DND-41 (cell line): Measurements from ENCODE around the gene HAND1.

ENCODE experiments used
- ATAC-seq: fragments of 200-7000 bp; cut with Tn5 transposase; 3 replicates; pipeline ENCODE4 v1.9.1; 2021; ENCODE audit warnings: low read depth; ENCODE audit not compliant: insufficient read depth
- DNase-seq: peaks from one replicate; pipeline ENCODE4 v3.0.0-alpha.2; 2020
- H2AFZ ChIP-seq: 2 replicates; pipeline ENCODE4 v1.6.0; 2012; ENCODE audit warnings: low read depth, low read length
- H3K27ac ChIP-seq: 2 replicates; pipeline ENCODE4 v1.5.1; 2012; ENCODE audit warnings: low read length, inconsistent platforms
- H3K27me3 ChIP-seq: fragments of 200-600 bp; sonication (generic); 2 replicates; pipeline ENCODE4 v1.6.0; 2012; ENCODE audit warnings: low read length, mild to moderate bottlenecking, inconsistent platforms; ENCODE audit not compliant: insufficient read depth, poor library complexity
- H3K36me3 ChIP-seq: 2 replicates; pipeline ENCODE4 v1.5.1; 2012; ENCODE audit warnings: low read length, inconsistent platforms; ENCODE audit not compliant: insufficient read depth
- H3K4me1 ChIP-seq: 2 replicates; pipeline ENCODE4 v1.5.1; 2012; ENCODE audit warnings: mild to moderate bottlenecking, low read length; ENCODE audit not compliant: insufficient read depth
- H3K4me2 ChIP-seq: 2 replicates; pipeline ENCODE4 v1.6.0; 2012; ENCODE audit warnings: mild to moderate bottlenecking, moderate library complexity, low read length, inconsistent platforms; ENCODE audit not compliant: insufficient read depth
- H3K4me3 ChIP-seq, 2 experiments: fragments of 200-600 bp in 1 of 2; shearing (Covaris generic) in 1 of 2; 2 replicates each; pipeline ENCODE4 v1.5.1; 2012 to 2016; ENCODE audit warnings: inconsistent platforms in 2 of 2, low read length in 2 of 2, mild to moderate bottlenecking in 2 of 2, low read depth in 1 of 2, moderate library complexity in 1 of 2
- H3K79me2 ChIP-seq: 2 replicates; pipeline ENCODE4 v1.6.0; 2012; ENCODE audit warnings: low read length, inconsistent platforms; ENCODE audit not compliant: insufficient read depth
- H3K9ac ChIP-seq: 2 replicates; pipeline ENCODE4 v1.6.0; 2012; ENCODE audit warnings: low read depth, mild to moderate bottlenecking, inconsistent platforms, low read length, moderate library complexity
- H3K9me3 ChIP-seq: 2 replicates; pipeline ENCODE4 v1.5.1; 2012; ENCODE audit warnings: low read length, moderate library complexity, mild to moderate bottlenecking, inconsistent platforms; ENCODE audit not compliant: insufficient read depth, severe bottlenecking
- H4K20me1 ChIP-seq: 2 replicates; pipeline ENCODE4 v1.6.0; 2012; ENCODE audit warnings: low read length; ENCODE audit not compliant: insufficient read depth
- EZH2 ChIP-seq: IDR thresholded peaks from 3 replicates; pipeline ENCODE4 v1.6.1; 2012; ENCODE audit warnings: borderline replicate concordance, low read depth, mild to moderate bottlenecking, moderate library complexity, low read length, inconsistent platforms; ENCODE audit not compliant: severe bottlenecking
- TF ChIP-seq, protein P1 (sequence below): IDR thresholded peaks from 2 replicates; pipeline ENCODE4 v1.5.1; 2012; ENCODE audit warnings: borderline replicate concordance, low read length, moderate library complexity, mild to moderate bottlenecking; ENCODE audit not compliant: poor library complexity, severe bottlenecking; ENCODE audit errors: extremely low read depth

Gene HAND1

DNA sequence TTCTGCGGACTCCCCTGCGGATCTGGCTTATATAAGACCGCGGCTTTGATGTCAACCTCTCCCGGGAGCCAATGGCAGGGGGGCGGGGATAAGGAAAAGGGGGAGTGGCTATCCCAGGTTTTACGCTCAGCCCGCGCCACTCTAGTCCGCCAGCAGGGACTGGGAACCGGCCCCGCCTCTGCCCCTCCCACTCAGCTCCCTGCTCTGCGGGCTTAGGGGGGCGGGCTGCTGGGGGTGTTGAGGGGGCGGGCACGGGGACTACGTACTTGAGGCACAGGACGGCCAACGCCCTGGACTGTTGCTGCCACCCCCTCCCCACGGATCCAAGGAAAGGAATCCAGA lies at the start of gene HAND1:
Gene HAND1 (minus strand): TSS at position 4 of the 342 bp plus-strand sequence. CDS start 219 bp downstream, outside the sequence.
- Histone ChIP-seq H3K4me2 (no peak within 1 kb of the TSS), H4K20me1 (no peaks in the 10 kb centered on the region), H3K27me3 (peaks cover 29% of the 10 kb centered on the region), H3K9me3 (no peaks in the 10 kb centered on the region), H3K79me2 (no peaks in the 10 kb centered on the region), H2AFZ (no peak within 1 kb of the TSS), H3K36me3 (no peaks in the 10 kb centered on the region), H3K4me3 (no peak within 1 kb of the TSS), H3K27ac (no peak within 1 kb of the TSS), H3K4me1 (no peaks in the 10 kb centered on the region), H3K9ac (no peak within 1 kb of the TSS)
- ATAC-seq (no peak), DNase-seq (no peak)
- TF ChIP-seq, protein P1, sequence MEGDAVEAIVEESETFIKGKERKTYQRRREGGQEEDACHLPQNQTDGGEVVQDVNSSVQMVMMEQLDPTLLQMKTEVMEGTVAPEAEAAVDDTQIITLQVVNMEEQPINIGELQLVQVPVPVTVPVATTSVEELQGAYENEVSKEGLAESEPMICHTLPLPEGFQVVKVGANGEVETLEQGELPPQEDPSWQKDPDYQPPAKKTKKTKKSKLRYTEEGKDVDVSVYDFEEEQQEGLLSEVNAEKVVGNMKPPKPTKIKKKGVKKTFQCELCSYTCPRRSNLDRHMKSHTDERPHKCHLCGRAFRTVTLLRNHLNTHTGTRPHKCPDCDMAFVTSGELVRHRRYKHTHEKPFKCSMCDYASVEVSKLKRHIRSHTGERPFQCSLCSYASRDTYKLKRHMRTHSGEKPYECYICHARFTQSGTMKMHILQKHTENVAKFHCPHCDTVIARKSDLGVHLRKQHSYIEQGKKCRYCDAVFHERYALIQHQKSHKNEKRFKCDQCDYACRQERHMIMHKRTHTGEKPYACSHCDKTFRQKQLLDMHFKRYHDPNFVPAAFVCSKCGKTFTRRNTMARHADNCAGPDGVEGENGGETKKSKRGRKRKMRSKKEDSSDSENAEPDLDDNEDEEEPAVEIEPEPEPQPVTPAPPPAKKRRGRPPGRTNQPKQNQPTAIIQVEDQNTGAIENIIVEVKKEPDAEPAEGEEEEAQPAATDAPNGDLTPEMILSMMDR, result no peak
- no peak for TF ChIP-seq EZH2

DNA sequence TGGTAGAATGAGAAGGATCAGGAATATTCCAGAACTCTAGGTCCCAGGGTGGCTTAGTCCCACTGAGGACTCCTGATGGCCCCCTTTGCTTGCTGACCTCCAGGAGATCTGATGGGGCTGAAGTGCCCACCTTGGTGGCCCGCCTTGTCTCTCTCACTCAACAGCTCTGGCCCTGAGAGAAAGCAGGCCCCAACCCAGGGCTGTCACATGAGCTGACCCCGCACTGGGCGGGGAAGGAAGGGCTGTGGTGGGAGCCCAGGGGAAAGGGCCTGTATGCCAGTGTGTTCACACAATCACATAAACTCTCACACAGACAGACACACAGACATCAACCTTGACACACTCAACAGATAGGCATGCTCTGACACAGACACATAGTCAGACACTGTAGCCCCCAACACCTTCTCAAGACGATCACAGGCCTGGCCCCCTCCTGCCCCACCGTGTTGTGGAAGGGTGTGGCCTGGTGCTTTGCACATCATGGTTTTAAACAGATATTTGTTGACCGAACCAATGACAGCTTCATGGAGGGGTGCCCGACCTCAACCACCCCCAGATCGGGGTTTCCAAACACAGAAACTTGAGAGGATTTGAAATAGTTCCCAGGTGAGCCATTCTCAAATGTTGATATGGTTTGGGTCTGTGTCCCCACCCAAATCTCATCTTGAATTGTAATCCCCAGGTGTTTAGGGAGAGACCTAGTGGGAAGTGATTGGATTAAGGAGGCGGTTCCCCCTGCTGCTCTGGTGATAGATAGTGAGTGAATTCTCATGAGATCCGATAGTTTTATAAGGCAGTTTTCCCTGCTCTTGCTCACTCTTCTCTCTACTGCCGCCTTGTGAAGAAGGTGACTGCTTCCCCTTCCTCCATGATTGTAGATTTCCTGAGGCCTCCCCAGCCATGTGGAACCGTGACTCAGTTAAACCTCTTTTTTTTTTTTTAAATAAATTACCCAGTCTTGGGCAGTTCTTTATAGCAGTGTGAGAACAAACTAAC lies 48.5 kb upstream of the HAND1 start:
- Histone ChIP-seq H4K20me1 (no peaks in the 10 kb centered on the region), H3K36me3 (no peaks in the 10 kb centered on the region), H3K79me2 (no peaks in the 10 kb centered on the region), H3K9ac (no peak overlapping the region), H3K9me3 (no peaks in the 10 kb centered on the region), H2AFZ (no peak overlapping the region), H3K4me2 (no peak overlapping the region), H3K4me1 (no peaks in the 10 kb centered on the region), H3K4me3 (no peak overlapping the region), H3K27ac (no peak overlapping the region), H3K27me3 (peaks cover 8% of the 10 kb centered on the region)
- no peak for TF ChIP-seq EZH2
- TF ChIP-seq, protein P1, result no peak
- ATAC-seq (no peak), DNase-seq (no peak)

DNA sequence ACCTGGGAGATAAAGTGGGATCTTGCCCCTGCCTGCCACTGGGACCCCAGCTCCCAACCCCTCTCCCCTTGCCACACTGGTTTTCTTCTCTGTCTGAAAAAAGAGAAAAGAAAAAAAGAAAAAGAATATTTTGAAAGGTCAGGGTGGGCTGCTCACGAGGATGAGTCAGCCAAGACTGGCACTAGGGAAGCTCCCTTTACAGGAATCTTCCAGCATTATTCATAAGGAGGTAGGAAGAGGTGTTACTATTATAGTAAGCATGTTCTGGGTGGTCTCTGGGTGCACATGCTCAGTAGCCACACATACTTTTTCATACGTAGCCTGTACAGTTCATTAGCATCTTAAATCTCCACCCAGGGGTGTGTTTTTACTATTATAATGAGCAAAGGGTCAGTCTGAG lies 46.8 kb upstream of the HAND1 start:
- Histone ChIP-seq H3K79me2 (no peaks in the 10 kb centered on the region), H3K4me1 (no peaks in the 10 kb centered on the region), H3K4me2 (no peak overlapping the region), H3K9ac (no peak overlapping the region), H3K4me3 (no peak overlapping the region), H2AFZ (no peak overlapping the region), H4K20me1 (no peaks in the 10 kb centered on the region), H3K27ac (no peak overlapping the region), H3K27me3 (peaks cover 16% of the 10 kb centered on the region), H3K9me3 (no peaks in the 10 kb centered on the region), H3K36me3 (no peaks in the 10 kb centered on the region)
- DNase-seq (no peak), ATAC-seq (no peak)
- no peak for TF ChIP-seq EZH2
- TF ChIP-seq, protein P1, result no peak

DNA sequence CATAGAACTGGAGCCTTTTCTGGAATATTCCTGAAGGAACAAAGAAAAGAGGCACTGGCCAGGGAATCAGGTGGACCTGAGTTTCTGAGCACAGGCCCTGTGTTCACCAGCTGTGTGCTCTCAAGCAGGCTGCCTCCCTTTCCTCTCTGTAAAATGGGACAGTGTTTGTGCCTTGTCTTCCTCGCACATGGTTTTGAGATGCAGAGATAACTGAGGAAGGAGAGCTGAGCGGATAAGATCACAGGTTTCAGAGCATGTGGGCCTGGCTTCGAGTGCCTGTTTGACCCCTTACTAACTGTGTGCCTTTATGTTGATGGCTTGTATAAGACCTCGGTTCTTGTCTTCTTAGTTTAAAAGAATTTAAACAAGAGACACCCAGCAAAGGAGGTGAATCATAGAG lies 46.2 kb upstream of the HAND1 start:
- Histone ChIP-seq H3K4me3 (no peak overlapping the region), H3K27ac (no peak overlapping the region), H3K79me2 (no peaks in the 10 kb centered on the region), H3K36me3 (no peaks in the 10 kb centered on the region), H2AFZ (no peak overlapping the region), H3K4me1 (no peaks in the 10 kb centered on the region), H3K9ac (no peak overlapping the region), H3K4me2 (no peak overlapping the region), H4K20me1 (no peaks in the 10 kb centered on the region), H3K9me3 (no peaks in the 10 kb centered on the region), H3K27me3 (peaks cover 23% of the 10 kb centered on the region)
- TF ChIP-seq, protein P1, result no peak
- DNase-seq, result no peak
- no peak for ATAC-seq
